ENCODE results near the gene ZBTB6. TPM values are rescaled to one million over a fixed set of nuclear protein-coding genes. Genes with fewer than 3 reads are reported as not detected.

The ZBTB6 gene
- total RNA-seq, 4 donors from 2014 or later = 5.7 to 12.3 (median 8.8) TPM

GRCh38 chr9:122930541-122931225, 17.6 kb upstream of the ZBTB6 start:
- peaks cover 0 to 43% (median 25%) of the 10 kb centered on the region in 4 donors for H3K4me1 ChIP-seq
- no peak for TF ChIP-seq CTCF (IDR thresholded peaks at IDR 0.05)
- no peak for TF ChIP-seq POLR2A (IDR thresholded peaks at IDR 0.05)
- no peak for TF ChIP-seq EP300 (IDR thresholded peaks at IDR 0.05)
- H3K27ac ChIP-seq = peak overlapping the region; percentile 64 to 90 (median 88)
- peak overlapping the region; percentile 65 to 83 (median 68) for H3K4me3 ChIP-seq
- H3K36me3 ChIP-seq = no peaks in the 10 kb centered on the region
- no peak for DNase-seq (ENCODE audit: low spot score in 2 of 2)
- 15 to 19% methylated on average over 9 to 10 of the region's 10 CpGs for WGBS, 2 donors
- no peaks in the 10 kb centered on the region for H3K27me3 ChIP-seq
- no peaks in the 10 kb centered on the region for H3K9me3 ChIP-seq

- 79 to 86% methylated on average over 1 of the region's 1 CpG for WGBS, 2 donors
- no peaks in the 10 kb centered on the region for H3K27me3 ChIP-seq
- no peak for DNase-seq (ENCODE audit: low spot score in 2 of 2)
- TF ChIP-seq CTCF (IDR thresholded peaks at IDR 0.05) (no peak), EP300 (IDR thresholded peaks at IDR 0.05) (no peak), POLR2A (IDR thresholded peaks at IDR 0.05) (no peak)
- H3K27ac ChIP-seq = no peak overlapping the region
- peaks cover 0 to 36% (median 25%) of the 10 kb centered on the region in 4 donors for H3K4me1 ChIP-seq
- H3K4me3 ChIP-seq = no peak overlapping the region
- H3K36me3 ChIP-seq = no peaks in the 10 kb centered on the region
- no peaks in the 10 kb centered on the region for H3K9me3 ChIP-seq
These were observed 16.8 kb upstream of the ZBTB6 start for GRCh38 chr9:122929796-122930354.

- H3K4me1 ChIP-seq = no peaks in the 10 kb centered on the region
These were observed 10.8 kb upstream of the ZBTB6 start for GRCh38 chr9:122923947-122924346.

GRCh38 chr9:122922713-122923112, 9.6 kb upstream of the ZBTB6 start:
- Histone ChIP-seq H3K36me3 (peaks cover 0 to 31% (median 9%) of the 10 kb centered on the region in 3 donors), H3K4me3 (no peak overlapping the region), H3K27me3 (no peaks in the 10 kb centered on the region), H3K4me1 (no peaks in the 10 kb centered on the region), H3K27ac (no peak overlapping the region), H3K9me3 (no peaks in the 10 kb centered on the region)
- no peak for DNase-seq (ENCODE audit: low spot score in 2 of 2)
- WGBS, 2 donors = 84 to 89% methylated on average over 8 of the region's 8 CpGs
- TF ChIP-seq EP300 (IDR thresholded peaks at IDR 0.05) = no peak
- TF ChIP-seq CTCF (IDR thresholded peaks at IDR 0.05) = no peak
- no peak for TF ChIP-seq POLR2A (IDR thresholded peaks at IDR 0.05)

More at GRCh38 chr9:122923947-122924346, 10.8 kb upstream of the ZBTB6 start:
- Histone ChIP-seq H3K27ac (no peak overlapping the region), H3K27me3 (no peaks in the 10 kb centered on the region), H3K36me3 (peaks cover 0 to 22% (median 2%) of the 10 kb centered on the region in 3 donors), H3K9me3 (no peaks in the 10 kb centered on the region), H3K4me3 (no peak overlapping the region)
- TF ChIP-seq POLR2A (IDR thresholded peaks at IDR 0.05) = no peak
- no peak for TF ChIP-seq EP300 (IDR thresholded peaks at IDR 0.05)
- TF ChIP-seq CTCF (IDR thresholded peaks at IDR 0.05) = no peak
- no peak for DNase-seq (ENCODE audit: low spot score in 2 of 2)
- 92 to 94% methylated on average over 3 of the region's 3 CpGs for WGBS, 2 donors

GRCh38 chr9:122918310-122918709, 5.2 kb upstream of the ZBTB6 start:
- H3K4me1 ChIP-seq = peaks cover 0 to 7% (median 3%) of the 10 kb centered on the region in 4 donors
- H3K4me3 ChIP-seq = no peak overlapping the region
- no peaks in the 10 kb centered on the region for H3K27me3 ChIP-seq
- TF ChIP-seq POLR2A (IDR thresholded peaks at IDR 0.05) (no peak), EP300 (IDR thresholded peaks at IDR 0.05) (no peak), CTCF (IDR thresholded peaks at IDR 0.05) (no peak)
- H3K27ac ChIP-seq = no peak overlapping the region
- 93% methylated on average over 2 of the region's 2 CpGs for WGBS, 2 donors
- H3K9me3 ChIP-seq = no peaks in the 10 kb centered on the region
- H3K36me3 ChIP-seq = peaks cover 0 to 34% (median 9%) of the 10 kb centered on the region in 3 donors
- no peak for DNase-seq (ENCODE audit: low spot score in 2 of 2)
